ENCODE results near the gene AUTS2.
"Not testable (repeated sequence)": the region's sequence is repeated elsewhere in the genome, so short reads cannot be mapped to it uniquely, and the experiment has no call there.

The AUTS2 gene

DNA sequence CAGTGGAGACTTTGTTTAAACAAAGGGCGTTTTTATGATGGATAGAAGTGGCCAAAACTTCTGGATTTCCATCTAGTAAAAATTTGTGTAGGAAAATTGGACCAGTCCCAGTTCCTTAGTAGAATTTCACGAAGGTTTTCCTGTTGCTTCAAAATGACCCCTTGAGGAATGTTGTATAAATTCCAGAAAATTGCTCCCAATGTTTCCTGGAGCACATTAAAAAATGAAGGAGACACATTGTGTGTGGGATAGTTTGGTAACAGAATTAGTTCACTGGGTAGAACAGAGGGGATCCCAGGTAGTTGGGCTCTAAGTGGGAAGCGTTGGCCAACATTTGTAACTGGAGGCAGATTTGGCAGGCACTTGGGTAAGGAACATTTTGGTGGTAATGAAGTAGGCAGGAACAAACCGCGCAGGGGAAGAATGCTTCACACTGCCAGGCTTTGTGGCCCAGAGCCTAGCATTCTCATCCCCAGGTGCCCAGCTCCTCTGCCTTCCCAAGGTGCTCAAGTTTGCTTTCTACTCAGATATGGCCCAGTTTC is 758.6 kb downstream of the AUTS2 start:
- Mint-ChIP-seq H3K4me1 (peaks cover 60% of the 10 kb centered on the region), H3K27ac (peak overlapping the region; percentile 34 to 70 (median 54)), H3K27me3 (ENCODE audit: low read depth) (peaks cover 4% of the 10 kb centered on the region), H3K4me3 (no peak overlapping the region), H3K36me3 (ENCODE audit: low read depth) (no peaks in the 10 kb centered on the region), H3K9me3 (no peaks in the 10 kb centered on the region)
- TF ChIP-seq CTCF (IDR thresholded peaks at IDR 0.05; ENCODE audit: unreplicated experiment in 3 of 3): no peak

- Mint-ChIP-seq H3K27ac (no peak overlapping the region), H3K4me3 (no peak overlapping the region), H3K36me3 (ENCODE audit: low read depth) (no peaks in the 10 kb centered on the region), H3K4me1 (peaks cover 25% of the 10 kb centered on the region), H3K9me3 (no peaks in the 10 kb centered on the region), H3K27me3 (ENCODE audit: low read depth) (peaks cover 4% of the 10 kb centered on the region)
- TF ChIP-seq CTCF (IDR thresholded peaks at IDR 0.05; ENCODE audit: unreplicated experiment in 3 of 3): no peak
Measured at GRCh38 chr7:70360557-70360956, 762.3 kb downstream of the AUTS2 start.

- Mint-ChIP-seq H3K4me3 (no peak overlapping the region), H3K9me3 (peaks cover 8% of the 10 kb centered on the region), H3K27ac (no peak overlapping the region), H3K4me1 (peaks cover 12% of the 10 kb centered on the region), H3K27me3 (ENCODE audit: low read depth) (peaks cover 4% of the 10 kb centered on the region), H3K36me3 (ENCODE audit: low read depth) (peaks cover 7% of the 10 kb centered on the region)
- no peak for TF ChIP-seq CTCF (IDR thresholded peaks at IDR 0.05; ENCODE audit: unreplicated experiment in 3 of 3)
Measured at GRCh38 chr7:70361821-70362220, 763.5 kb downstream of the AUTS2 start.

DNA sequence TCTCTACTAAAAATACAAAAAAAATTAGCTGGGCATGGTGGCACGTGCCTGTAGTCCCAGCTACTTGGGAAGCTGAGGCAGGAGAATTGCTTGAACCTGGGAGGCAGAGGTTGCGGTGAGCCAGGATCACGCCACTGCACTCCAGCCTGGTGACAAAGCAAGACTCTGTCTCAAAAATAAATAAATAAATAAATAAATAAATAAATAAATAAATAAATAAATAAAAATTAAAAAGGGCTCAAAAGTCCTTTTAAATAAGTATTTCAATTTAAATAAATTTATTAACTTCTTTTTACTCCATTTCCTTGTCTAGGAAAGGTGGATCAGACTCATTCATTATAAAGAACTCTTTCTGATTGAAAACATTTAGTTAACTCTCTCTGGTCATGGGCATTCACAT is 766.1 kb downstream of the AUTS2 start:
- not testable (repeated sequence) for H3K36me3 Mint-ChIP-seq (ENCODE audit: low read depth); H3K27ac Mint-ChIP-seq; H3K4me1 Mint-ChIP-seq; H3K9me3 Mint-ChIP-seq; H3K27me3 Mint-ChIP-seq (ENCODE audit: low read depth); H3K4me3 Mint-ChIP-seq

- TF ChIP-seq CTCF (IDR thresholded peaks at IDR 0.05; ENCODE audit: unreplicated experiment in 3 of 3): no peak
- H3K36me3 Mint-ChIP-seq (ENCODE audit: low read depth): peaks cover 1% of the 10 kb centered on the region
- H3K9me3 Mint-ChIP-seq: peaks cover under 1% of the 10 kb centered on the region
- no peak overlapping the region for H3K27ac Mint-ChIP-seq
- H3K4me1 Mint-ChIP-seq: peaks cover 13% of the 10 kb centered on the region
- H3K4me3 Mint-ChIP-seq: no peak overlapping the region
- no peaks in the 10 kb centered on the region for H3K27me3 Mint-ChIP-seq (ENCODE audit: low read depth)
Measured at GRCh38 chr7:70371652-70372051, 773.4 kb downstream of the AUTS2 start.

- Mint-ChIP-seq H3K27ac (peak overlapping the region in 1 of 3 experiments; percentile 13), H3K4me3 (peak overlapping the region in 1 of 3 experiments; percentile 16), H3K9me3 (no peaks in the 10 kb centered on the region), H3K4me1 (peaks cover 13% of the 10 kb centered on the region), H3K36me3 (ENCODE audit: low read depth) (no peaks in the 10 kb centered on the region), H3K27me3 (ENCODE audit: low read depth) (no peaks in the 10 kb centered on the region)
- TF ChIP-seq CTCF (IDR thresholded peaks at IDR 0.05; ENCODE audit: unreplicated experiment in 3 of 3): no peak
Measured at GRCh38 chr7:70372768-70373515, 774.7 kb downstream of the AUTS2 start.
